Activated CD4-positive, alpha-beta T cell treated with anti-CD3 and anti-CD28 coated beads, Interleukin-10, Interleukin-2, amounts not matched to agents 100 ng/mL and 50 ng/mL, durations not matched to agents 16 hours and 8 hours (primary cell): ENCODE data around the gene FERMT3.
"Not testable (repeated sequence)": the region's sequence is repeated elsewhere in the genome, so short reads cannot be mapped to it uniquely, and the experiment has no call there.

ENCODE experiments used
- DNase-seq: peaks from one replicate; pipeline ENCODE4 v3.0.0-alpha.2; 2020

FERMT3 gene

DNA sequence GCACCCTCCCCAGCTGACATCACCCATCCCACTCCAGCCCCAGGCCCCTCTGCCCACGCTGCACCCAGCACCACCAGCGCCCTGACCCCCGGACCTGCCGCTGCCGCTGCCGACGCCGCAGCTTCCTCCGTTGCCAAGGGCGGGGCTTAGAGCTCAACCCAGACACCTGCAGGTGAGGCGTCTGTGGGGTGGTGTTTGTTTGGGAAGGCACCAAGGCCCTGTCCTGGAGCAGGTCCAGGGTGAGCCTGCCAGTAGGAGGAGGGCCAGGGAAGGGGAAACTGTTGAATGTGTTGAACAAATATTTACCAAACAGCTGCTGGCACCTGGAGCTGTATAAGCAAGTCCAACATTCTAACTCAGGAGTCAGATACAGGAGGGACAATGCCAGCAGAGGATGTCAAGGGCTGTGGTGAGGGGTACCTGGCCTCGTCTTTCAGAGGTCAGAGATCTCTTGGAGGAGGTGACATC lies 31.0 kb downstream of the FERMT3 start:
- DNase-seq: no peak

- DNase-seq: no peak
Measured at GRCh38 chr11:64238076-64238475, 31.6 kb downstream of the FERMT3 start.

DNA sequence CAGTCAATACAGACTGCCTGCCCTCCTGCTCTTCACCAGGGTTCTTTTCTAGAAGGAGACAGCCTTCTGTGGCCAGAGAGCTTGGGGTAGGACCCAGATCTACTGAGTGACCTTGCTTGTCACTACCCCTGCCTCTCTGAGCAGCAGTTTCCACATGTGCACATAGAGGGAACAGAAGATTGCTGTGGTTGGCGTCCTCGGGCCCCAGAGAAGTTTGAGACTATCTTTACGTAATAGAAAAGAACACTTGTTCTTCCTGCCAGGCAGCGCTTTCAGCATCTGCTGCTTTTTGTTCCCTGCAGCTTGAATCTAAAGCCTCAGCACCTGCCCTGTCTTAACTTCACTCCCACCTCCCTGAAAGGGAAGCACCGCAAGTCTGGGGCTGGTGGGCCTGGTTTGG lies 32.5 kb downstream of the FERMT3 start:
- DNase-seq: no peak

- no peak for DNase-seq
Measured at GRCh38 chr11:64239662-64240434, 33.3 kb downstream of the FERMT3 start.

GRCh38 chr11:64240435-64241240 lies 34.1 kb downstream of the FERMT3 start, which contains the start of gene FKBP2:
TSS of gene FKBP2 (plus strand) at chr11:64241095. CDS start at chr11:64242388, 1,293 bp downstream.
- DNase-seq: peak; percentile 99

- peak; percentile 100 for DNase-seq
Measured at GRCh38 chr11:64241241-64241490, 34.6 kb downstream of the FERMT3 start.

DNA sequence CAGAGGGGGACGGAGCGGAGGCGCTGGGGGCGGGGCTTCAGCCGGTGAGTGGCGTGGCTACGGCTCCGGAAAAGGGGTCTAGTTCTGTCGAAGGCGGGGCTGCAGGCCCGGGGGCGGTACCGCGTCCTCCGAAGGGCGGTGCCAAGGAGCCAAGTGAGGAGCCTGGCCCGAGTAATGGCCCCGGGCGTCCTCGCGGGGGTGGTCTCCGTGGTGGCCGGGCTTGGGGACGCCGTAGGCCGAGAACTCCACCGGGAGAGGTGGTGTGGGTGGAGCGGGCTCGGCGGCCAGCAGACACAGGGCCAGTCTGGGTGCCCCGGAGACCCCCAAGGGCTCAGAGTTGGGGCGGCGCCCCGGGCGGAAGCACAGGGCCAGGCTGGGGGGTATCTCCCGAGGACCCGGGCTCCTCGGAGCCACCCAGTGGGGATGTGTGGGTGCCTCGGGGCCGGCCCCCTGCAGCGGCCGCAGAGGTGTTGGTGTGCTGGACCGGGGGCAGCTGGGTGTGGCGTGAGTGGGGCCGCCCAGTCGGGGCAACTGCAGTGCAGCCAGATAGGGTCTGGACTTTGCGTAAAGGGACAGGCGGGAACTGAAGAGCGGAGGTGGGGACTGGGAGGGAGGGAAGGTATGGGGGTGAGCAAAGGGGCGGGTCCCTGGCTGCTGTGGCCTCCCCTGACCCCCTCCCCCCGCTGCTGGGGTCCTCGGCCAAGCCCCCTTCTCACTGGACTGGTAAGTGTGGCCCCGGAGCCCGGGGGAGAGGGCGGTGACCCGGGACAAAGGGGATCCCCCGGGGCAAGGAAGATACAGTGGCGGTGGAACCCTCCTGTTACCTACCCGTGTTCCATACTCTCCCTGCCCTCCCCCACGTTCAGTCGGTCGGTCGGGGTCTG lies 35.2 kb downstream of the FERMT3 start:
- no peak for DNase-seq

DNA sequence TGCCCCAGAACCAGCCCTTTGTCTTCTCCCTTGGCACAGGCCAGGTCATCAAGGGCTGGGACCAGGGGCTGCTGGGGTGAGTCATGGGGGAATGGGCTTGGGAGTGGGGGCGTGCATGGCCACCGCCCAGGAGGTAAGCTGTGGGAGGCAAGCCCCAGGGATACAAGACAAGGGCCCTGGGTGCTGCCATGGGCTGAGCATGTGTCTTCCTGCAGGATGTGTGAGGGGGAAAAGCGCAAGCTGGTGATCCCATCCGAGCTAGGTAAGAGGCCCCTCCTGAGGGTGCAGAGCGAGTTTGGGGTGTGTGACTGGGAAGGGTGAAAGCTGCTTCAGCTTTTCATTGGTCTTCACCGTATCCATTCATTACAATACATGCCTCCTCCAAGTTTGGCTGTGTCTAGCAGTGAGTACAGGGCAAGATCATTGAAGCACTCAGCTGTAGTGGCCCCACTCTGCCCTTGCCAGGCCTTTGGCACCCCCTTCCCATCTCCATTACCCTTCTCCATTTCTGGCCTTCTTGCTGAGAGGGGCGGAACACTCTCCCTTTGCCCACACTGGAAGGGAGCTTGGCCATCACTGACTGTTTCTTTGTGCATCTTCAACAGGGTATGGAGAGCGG lies 36.8 kb downstream of the FERMT3 start:
- no peak for DNase-seq

GRCh38 chr11:64244107-64244506 lies 37.6 kb downstream of the FERMT3 start:
- no peak for DNase-seq

DNA sequence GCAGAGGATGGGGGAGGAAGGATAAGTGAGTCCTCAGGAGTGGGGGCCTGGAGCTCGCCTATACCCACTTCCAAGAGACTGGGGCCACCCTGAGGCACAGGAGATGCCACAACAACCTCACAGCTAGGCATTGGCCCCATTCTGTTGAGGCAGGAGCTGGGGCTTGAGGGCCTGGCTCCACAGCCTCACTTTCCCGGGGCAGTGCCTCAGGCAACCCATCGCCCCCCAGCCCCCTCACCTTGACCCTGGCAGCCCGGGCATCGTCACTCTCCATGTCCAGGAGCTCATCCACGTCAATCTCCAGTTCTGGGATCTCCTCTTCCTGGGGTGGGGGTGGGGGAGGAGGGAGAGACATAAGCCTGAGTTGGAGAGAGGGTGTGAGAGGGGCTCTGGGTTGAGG lies 38.4 kb downstream of the FERMT3 start:
- no peak for DNase-seq

- no peak for DNase-seq
Measured at GRCh38 chr11:64245401-64245796, 38.9 kb downstream of the FERMT3 start.

GRCh38 chr11:64245797-64246620 lies 39.5 kb downstream of the FERMT3 start:
- DNase-seq: peak; percentile 82

GRCh38 chr11:64246621-64246870 lies 40.0 kb downstream of the FERMT3 start:
- DNase-seq: not testable (repeated sequence)

- peak; percentile 92 for DNase-seq
Measured at GRCh38 chr11:64246871-64247728, 40.6 kb downstream of the FERMT3 start, which contains the start of gene PPP1R14B. TSS of gene PPP1R14B (minus strand) at chr11:64246943. CDS start at chr11:64246673, 270 bp downstream.

DNA sequence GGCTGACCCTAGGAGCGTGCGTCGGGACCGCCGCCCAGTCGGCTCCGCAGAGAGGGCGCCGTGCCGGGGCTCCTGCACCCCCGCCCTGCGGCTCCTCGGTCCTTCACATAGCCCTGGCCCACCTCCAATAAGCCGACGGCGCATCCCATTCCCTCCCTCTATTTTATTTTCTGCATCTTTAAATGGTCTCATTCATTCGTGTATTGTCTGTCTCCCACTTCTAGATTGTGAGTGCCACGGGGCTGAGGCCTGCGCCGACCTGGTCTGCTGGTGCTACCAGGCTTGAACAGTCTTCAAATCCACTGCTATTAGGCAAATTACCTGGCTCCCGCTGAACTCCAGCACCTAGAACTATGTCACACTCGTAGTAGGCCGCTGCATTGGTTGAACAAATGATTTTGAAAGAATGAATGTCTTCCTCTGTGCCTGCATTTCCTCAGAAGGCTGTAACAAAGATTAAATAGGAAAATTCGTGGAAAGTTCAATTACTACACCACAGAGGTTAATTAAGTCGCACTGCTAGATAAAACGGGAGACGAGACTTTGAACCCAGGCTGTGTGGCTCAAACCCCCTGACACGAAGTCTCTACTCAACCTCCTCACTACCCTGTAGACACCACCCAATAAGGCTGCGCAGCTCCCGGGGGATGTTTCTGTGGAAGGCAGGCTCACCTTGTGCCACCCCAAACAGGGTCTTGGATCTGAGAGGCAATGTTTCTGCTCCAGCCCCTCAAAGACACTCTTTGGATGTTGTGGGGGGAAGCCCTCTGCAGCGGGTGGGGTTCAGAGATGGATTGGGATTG lies 41.4 kb downstream of the FERMT3 start:
- DNase-seq: no peak

DNA sequence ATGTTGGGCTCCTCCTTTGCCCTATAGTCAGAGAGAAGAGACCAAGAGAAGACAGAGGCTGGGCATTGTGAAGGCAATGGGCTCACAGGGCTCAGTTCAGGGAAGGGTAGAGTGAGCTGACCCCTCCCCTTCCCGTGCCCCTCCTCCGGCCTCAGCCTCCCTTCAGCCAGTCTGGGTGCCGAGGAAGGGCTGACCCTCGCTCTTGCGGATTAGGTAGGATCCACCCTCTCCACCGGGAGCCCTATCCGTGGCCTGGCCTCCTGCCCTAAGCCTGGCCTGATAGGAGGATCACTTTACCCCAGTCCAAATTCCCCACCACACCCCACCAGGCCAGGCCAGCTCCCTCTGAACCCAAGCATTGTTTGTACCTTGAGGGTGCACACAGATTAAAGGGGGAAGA lies 42.1 kb downstream of the FERMT3 start:
- DNase-seq: no peak

DNA sequence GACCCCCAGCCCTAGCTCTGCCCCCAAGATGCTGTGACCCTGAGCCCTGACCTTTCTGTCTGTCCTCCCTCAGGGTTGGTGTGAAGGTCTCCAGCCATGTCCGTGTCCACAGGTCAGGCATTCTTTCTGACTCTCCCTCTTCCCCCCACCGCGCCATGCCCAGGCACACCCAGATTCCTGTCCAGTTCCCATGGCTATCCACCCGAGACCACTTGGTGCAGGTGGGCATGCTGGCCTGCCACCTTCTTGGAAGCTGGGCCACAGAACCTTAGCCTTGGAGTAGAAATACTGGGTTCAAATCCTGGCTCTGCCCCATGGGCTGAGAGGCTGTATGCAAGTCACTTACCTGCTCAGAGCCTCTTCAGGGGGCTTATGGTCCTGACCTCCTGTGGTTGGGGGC lies 42.5 kb downstream of the FERMT3 start:
- DNase-seq: no peak

DNA sequence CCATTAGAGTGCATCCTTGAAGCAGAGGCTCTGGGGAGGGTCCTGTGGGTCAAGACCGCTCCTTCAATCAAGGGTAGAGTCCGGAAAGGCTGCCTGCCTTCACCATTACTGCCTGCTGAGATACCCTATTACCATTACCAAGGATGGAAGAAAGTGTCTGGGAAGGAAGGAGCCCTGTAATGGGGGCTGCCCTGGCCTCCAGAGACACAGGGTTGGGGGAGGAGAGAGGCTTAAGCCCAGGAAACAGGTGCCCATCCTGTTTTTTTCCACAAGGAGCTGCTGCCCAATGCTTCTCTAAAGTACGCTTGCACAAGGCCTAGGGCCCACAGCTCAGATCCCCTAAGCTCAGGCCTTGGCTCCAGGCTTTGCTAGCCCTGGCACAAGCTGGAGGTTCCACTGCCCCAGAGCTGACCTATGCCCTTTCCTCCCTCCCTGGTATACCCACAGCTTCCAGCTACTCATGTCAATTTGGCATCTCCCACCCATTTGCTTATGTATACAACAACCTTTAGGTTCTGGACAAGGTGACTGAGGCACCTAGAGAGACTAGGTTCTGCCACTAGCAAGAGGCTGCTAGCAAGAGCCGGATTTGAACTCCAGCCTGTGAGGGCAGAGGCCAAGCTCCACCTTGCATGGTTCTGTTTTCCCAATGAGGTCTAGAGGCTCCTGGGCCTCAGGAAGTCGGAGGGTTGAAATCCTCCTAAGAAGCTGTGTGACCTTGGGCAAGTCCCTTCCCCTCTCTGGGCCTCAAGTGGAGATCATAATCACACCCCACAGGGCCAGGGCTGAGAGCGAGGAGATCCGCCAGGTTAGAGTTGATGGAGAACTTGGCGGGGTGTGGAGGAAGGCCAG lies 43.3 kb downstream of the FERMT3 start:
- no peak for DNase-seq

GRCh38 chr11:64250415-64251015 lies 44.0 kb downstream of the FERMT3 start:
- DNase-seq: no peak
